ENCODE results near the gene ADPRH.
A peak's percentile ranks its signal among the peaks of the same experiment; 100 is the strongest.

The ADPRH gene

DNA sequence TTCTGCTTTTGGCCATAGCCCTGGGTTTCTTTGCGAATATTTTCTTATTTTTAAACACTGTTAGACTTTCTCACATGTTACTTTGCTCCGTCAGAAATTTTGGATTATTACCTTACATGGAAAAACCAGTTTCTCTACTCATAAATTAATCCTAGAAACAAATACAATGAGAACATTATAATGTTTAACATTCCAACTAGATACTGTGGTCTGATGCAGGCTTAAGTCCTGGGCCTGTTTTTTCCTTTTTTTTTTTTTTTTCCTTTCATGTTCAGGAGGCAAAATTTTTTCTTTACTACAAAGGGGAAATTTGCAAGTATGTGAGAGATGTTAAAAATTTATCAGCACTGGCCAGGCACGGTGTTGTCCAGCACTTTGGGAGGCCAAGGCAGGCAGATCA lies 52.2 kb downstream of the ADPRH start:
- no peak for DNase-seq

DNA sequence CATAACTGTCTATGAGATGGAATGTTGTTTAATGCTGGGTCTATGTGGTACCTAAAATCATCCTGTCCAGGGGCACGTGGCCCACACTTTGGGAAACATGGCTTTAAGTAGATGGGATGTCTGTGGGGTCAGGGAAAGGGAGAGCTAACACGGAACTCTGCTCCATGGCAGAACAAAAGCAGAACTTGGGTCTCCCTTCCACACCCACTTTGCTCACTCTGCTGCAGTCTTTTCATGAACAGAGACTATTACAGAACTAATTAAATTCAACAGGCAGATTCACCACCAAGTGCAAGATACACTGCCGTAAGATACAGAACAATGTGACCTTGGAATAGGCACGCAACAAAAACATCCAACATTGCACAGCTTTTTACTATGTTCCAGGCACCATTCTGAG lies 52.9 kb downstream of the ADPRH start:
- peak; percentile 47 for DNase-seq

DNA sequence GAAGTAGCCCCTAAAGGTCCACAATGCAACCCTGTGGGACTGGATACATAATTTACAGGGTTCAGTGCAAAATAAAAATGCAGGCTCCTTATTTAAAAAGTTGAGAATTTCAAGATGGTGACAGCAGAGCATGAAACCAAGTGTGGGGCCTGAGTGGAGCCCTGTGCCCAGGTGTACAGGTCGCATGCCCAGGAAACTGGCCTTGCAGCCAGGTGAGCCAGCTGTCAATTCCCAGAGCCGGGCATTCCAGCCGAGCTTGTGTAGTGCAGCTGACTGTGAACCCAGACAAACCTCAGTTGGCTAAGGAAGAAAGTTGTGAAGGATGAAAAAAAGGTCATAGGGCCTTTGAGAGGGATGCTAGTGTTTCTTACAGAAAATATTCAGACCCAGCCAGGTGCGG lies 53.5 kb downstream of the ADPRH start:
- no peak for DNase-seq

DNA sequence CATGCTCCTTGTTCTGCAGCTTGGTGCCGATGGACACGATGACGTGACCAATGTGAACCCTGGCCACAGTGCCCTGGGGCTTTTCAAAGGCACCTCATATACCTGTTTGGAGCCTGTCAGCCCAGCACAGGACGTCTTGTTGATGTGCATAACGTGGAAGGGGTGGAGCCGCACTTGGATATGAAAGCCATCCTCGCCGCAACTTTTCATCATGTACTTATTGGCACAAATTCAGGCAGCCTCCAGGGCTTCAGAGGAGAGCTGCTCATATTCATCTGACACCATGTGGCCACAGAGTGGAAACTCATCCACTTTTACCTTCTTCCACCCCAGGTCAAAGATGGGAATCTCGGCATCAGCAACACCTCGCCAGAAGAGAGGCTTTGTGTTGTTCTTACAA lies 56.4 kb downstream of the ADPRH start:
- DNase-seq: no peak

DNA sequence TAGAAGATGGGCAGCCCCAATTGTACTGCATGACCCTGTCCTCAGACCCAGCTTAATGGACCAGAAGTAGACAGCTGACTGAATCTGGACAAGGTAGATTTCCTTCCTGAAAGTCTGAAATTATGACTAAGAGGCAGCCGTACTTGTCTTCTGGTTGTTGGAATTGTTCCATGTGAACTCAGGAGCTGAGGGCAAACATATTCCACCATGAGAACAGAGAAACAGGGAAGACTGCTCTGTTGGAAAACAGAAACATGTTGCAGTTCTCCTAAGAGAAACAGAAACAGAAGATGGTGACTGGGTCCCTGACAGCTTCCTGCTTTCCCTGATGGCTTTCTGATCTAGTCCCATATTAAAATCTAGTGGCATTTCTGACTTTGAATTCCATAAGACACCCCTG lies 57.0 kb downstream of the ADPRH start:
- peak; percentile 75 for DNase-seq

DNA sequence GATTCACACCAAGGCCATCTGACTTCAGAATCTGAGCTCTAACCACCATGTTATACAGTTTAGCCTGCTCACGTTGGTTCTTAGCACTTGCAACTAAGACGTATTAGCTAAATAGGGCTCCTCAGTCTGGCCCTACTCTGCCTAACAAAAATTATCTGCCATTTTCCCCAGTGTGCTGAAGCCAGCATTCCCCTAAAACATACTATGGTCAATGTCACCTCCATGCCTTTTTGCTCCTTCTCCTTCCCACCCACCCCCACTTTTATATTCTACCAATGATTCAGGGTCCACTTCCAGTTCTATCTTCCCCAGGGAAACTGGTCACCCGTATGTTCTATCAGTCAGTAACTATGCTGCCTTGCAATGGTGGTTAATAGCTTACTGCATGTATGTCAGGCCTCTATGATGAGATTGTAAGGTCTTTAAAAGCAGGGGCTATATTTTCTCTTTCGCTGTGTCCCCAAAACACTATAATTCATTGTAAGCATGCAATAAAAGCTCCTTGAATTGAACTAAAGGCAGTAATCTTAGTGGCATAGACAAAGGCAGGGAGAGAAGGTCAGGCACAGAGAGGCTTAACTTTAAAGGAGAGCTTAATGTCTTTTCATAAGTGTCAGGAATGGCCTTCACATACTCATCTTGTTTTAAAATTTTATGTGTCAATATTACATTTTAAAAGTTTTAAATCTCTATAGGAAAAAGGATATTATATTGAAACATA lies 57.8 kb downstream of the ADPRH start:
- peak; percentile 41 for DNase-seq

DNA sequence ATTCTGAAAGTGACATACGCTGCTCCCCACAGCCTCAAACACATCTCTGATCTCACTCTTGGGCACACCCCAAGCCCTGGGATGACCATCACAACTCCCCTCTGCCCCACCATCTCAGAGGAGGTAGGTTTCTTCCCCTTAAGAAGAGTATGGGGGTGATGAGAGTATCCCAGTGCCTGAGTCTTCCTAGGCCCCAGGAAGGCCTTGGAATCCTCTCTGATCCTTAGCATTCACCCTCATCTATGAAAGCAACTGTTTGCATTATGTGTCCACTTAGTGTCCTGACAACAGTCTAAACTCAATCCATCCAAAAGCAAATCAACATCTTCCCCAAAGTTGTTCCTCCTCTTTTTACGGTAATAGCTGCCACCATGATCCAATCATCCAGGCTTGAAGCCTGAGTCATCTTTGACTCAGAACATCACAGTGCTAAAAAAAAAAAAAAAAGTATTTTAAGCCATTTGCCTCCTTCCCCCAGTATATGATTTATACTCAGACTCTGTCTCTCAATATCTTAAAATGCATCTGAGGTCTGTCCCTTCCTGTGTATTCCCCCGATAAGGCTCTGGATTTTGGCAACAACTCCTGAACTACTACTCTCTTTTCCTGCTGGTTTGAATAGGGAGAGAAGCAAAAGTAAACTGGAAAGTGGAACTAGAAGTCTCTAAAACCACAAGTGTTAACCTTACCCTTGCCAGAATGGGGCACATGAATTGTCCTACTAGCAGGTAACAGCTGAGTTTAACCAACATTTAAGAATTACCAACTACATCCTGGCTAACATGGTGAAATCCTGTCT lies 58.6 kb downstream of the ADPRH start:
- DNase-seq: peak; percentile 94

Data from suppressor macrophage treated with lipopolysaccharide for 4 hours (primary cell).